Stimulated activated CD4-positive, alpha-beta T cell treated with anti-CD3 and anti-CD28 coated beads, Interleukin-12 subunit alpha, Interleukin-12 subunit beta, amount 100 ng/mL, for 4 hours (primary cell): Measurements from ENCODE around the gene CCNF.
A peak's percentile ranks its signal among the peaks of the same experiment; 100 is the strongest.

Source experiments
- DNase-seq: peaks from one replicate; pipeline ENCODE4 v3.0.0-alpha.2; 2020

CCNF gene

GRCh38 chr16:2487903-2488531, 58.8 kb downstream of the CCNF start:
- no peak for DNase-seq

GRCh38 chr16:2489581-2489980, 60.3 kb downstream of the CCNF start:
- DNase-seq = no peak

DNA sequence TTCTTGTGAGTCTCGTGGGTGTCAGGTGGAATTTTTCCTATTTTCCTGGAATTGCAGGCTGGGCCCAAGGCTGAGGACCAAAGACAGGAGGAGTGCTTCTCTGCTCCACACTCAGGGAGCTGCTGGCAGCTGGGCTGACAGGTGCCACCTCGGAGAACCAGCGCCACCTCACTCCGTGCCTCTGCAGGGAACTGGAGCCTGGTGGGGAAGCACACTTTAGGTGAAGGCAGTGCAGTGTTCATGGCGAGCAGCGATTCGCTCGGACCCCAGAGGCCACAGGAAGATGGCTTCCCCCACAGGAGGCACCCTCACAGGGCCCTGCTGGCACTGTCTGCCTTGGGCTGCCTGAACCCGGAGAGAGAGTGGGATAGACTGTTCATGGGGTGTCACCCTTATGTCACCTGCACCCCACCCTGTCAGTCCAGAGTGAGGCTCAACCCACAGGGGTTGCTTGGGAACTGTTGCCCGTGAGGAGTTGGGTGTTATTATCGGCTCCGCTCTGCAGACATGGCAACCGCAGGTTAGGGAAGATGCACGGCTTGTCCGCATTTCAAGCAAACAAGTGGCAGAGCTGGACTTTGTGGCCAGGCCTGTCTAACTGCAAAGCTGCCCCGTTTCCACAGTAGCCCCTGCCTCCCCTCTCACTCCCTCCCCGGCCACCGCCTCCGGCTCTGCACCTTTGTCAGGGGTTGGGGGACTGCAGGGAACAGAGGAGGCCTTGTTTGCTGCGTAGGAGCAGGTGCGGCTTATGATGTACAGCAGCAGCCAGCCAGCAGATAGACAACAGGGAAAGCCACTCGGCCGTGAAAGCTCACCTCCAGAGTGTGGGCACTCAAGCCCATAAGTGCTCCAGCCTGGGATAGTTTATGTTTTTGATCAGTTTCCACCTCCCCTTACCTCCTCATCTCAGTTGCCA, 61.2 kb downstream of the CCNF start:
- DNase-seq = no peak

GRCh38 chr16:2492292-2492691, 63.0 kb downstream of the CCNF start:
- no peak for DNase-seq

GRCh38 chr16:2493605-2494004, 64.4 kb downstream of the CCNF start:
- no peak for DNase-seq

DNA sequence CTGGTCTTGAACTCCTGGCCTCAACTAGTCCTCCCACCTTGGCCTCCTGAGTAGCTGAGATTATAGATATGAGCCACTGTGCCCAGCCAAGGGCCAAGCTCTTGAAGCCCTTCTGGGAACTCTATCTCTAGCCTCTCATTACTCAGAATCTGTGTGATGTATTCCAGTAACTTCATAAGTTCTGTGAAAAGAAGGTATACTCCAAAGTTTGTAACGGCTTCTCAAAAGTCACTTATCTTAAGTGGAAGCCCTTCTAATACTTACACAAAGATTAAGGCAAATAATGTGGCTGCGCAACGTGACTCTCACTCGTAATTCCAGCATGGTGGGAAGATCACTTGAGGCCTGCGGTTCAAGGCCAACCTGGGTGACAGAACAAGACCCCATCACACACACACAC, 65.4 kb downstream of the CCNF start:
- DNase-seq = no peak

DNA sequence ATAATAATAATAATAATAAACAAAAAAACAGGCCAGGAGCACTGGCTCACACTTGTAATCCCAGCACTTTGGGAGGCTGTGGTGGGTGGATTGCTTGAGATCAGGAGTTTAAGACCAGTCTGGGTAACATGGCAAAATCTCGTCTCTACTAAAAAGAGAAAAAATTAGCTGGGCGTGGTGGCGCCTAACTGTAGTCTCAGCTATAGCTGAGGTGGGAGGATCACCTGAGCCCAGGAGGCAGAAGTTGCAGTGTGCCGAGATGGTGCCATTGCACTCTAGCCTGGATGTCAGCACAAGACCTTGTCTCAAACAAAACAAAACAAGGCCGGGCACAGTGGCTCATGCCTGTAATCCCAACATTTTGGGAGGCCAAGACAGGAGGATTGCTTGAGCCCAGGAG, 65.8 kb downstream of the CCNF start:
- DNase-seq = no peak

GRCh38 chr16:2496223-2497115, 67.2 kb downstream of the CCNF start:
- no peak for DNase-seq

DNA sequence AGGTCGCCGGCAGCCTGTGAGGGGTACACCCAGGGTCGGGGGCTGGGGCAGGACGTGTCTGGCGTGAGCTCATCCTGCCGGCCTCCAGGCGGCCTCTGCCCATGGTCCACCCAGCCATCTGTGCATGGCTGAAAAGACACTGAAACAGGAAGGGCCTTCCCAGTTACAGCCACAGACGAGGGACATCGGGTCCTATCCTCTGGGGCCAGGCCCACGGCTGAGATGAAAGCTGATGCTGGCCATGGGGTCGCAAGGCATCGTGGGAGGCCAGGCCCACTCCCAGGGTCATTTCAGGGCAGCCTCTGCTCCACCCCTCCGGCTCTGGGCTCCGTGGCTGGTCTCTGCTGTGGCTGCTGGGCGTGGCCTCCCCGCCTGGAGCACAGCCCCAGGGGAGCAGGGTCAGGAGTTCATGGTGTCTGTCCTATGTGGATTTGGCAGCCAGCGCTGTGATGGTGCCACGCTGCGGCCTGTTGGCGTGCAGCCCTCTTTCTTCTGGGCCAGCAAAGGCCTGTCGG, 67.9 kb downstream of the CCNF start:
- no peak for DNase-seq

DNA sequence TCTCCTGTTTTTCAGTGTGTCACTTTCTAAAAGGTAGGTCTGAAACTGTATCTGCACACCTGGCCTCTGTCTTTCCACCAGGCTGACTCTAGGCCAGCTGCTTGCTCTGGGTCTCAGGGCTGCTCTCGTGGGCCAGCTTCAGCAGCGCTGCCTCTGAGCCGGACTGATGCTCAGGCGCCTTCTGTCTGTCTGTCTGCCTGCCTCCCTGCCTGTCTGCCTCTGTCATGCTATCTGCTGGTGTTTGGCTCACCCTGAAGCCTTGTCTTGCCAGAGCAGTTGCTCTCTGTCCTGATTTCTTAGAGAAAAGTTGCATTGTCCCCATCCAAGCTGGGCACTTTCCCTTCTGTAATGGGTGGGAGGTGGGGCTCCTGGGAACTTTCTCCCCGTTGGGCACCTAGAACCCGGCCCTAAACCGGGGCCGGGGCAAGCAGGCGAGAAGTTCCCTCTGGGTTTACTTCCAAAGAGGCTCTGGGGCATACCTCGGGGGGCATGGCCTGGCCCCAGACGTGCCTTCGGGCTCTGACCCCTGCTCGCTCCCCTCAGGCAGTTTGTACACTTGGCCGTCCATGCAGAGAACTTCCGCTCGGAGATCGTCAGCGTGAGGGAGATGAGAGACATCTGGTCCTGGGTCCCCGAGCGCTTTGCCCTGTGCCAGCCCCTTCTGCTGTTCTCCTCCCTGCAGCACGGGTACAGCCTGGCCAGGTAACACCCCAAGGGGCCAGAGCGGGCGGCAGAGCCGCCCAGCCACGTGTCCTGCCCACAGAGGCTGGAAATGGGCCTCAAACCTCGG, 68.6 kb downstream of the CCNF start:
- DNase-seq = no peak

DNA sequence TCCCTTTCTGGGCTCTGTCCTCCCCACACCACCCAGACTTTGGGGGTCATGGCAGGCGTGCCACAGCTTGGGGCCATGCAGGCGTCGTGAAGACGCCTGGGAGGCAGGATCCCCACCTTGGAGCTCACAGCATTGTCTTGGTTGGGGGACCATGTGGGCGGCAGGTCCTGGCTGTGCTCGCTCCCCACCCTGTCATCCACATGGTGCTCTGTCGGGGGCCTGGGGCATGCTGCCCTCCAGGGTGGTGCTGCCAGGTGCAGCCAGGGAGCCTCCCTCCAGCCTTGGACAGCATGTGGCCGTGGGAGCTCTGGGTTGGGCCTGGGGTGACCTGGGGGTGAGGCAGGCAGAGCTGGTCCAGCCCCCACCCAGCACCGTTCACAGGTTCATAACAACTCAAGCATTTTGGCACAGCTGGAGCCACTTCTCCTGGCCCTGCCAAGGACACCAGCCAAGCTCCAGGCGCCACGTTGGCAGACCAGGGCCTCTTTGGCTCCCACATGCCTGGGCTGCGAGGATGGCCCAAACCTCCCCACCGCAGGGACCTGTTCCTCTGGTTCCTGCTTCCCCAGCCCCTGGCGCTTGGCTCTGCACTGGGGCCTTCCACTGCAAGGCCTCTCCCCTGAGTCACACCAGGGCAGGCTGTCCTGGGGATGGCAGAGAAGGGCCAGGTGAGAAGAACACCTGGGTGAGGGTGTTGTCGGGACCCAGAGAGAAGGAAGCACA, 69.4 kb downstream of the CCNF start:
- no peak for DNase-seq

DNA sequence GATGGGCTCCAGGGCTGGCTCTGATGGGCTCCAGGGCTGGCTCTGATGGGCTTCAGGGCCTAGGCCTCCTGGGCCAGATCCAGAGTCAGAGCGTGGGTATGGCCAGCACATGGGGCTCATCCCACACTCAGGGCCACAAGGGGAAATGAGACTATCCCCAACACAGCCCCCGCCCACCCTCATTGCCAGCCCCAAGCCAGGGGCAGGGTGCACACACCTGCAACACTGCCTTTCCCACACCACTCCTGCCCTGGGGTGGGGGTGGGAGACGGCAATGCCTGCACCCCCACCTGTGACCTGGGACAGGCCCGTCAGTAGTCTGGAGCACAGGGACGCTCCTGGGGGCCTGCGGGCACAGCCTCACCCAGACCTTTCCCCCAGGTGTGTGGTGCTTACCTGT, 70.2 kb downstream of the CCNF start:
- no peak for DNase-seq

GRCh38 chr16:2499890-2500429, 70.7 kb downstream of the CCNF start:
- DNase-seq = no peak

GRCh38 chr16:2500430-2500917, 71.2 kb downstream of the CCNF start:
- DNase-seq = no peak

GRCh38 chr16:2500918-2501750, 71.9 kb downstream of the CCNF start:
- DNase-seq = peak; percentile 78

DNA sequence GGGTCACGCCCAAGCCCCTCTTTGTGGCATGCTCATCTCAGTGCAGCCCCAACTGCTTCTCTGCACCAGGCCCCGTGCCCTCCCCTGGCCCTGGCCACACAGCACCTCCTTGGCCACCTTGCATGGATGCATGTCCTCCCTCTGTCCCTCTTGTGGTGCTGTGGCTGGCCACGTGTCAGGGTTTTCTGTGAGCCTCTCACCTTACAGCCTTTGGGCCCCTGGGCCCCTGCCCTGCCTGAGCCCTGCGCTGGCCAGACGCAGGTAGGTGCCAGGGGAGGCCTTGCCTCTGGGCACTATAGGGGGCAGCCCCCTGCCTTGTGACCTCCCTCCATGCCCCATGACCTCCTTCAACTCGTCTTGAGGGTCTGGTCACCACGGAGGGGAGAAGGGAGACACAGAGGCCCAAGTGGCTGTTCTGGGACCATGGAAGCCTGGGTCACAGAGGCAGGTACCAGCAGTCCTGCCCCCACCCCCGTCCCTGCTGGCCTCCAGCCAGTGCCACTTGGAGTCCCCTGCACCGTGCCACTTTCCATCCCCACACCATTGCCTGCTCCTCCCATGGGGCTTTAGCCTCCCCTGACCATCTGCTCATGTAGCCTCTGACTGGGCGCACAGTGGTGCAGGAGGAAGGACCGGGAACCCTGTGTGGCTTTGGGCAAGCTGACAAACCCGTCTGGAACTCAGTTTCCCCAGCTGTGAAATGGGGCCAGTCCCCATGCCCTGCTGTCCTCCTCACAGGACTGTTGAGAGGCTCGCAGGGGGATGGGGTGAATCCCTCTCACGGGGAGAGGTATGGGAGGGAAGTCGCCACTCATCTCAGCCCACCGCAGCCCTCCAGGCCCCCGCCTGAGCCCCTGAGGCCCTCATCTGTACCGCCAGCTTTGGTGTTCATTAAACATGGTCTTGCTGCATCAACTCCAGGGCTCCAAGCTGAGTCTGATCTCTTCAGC, 73.0 kb downstream of the CCNF start:
- DNase-seq = no peak

DNA sequence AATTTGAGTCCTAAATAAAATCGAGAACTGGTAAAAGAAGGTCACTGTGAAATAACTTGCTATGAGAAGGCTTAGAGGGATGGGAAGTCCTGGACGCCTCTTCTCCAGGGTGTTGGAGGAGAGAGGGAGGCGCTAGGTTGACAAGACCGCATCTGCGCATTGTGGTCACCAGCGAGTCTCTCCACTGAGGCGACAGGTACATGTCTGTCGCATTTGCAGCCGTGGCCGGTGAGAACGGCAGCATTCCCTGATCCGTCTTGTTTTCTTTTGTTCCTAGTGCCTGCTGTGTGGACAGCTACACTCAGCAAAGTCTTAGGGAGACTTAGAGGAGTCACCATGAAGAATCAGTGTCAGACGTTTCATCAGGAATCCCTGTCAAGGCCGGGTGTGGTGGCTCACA, 76.4 kb downstream of the CCNF start:
- DNase-seq = no peak

DNA sequence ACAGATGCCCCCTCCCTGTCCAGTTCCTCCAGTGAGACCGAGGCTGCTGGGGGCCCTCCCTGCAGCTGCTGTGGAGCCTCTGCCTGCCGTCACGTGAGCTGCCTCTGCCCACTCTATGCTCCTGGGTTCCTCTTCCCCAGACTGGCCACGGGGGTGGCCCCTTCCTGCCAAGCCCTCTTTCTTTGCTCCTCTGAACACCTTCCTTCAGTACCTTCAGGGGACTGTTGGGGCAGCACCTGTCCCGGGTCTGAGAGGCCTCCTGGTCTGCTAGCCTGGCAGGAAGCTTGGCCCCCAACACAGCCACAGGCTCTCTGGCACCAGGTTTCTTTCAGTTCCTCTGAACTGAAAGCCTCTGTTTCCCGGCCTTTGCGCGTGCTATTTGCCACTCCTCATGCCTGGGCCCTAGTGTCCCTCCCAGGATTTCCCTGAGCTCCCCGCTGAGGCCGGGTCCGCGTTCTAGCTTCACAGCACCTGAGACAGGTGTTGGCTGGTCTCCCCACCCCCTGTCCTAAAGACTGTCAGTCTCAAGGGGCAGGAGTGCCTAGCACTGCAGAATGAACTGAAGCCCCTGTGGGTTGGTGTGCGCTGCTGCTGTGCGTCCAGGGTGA, 77.9 kb downstream of the CCNF start:
- no peak for DNase-seq

DNA sequence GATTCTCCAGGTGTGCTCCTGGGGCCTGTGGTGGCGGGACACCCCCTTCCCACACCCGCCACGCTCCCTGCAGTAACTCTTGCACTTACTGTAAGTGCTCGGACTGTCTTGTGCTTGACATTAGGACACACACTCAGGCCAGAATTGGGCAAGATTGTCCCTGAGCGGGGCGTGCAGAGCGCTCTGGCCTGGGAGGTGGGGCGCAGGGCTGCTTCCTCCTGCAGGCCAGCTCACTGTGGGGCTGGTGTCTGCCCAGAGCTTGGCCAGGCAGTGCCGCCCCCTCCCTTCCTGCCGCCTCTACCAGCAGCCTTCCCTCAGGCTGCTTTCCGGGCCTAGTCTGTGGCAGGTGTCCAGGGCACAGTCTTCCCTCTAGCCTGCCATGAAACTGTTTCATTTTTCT, 78.4 kb downstream of the CCNF start:
- DNase-seq = no peak
